HG03521 (cell line): ENCODE data around the gene CALY.

Experiments
- ATAC-seq: cut with Tn5 transposase; IDR thresholded peaks from one replicate; pipeline ENCODE4 v1.9.1; 2021; ENCODE audit warnings: mild to moderate bottlenecking, moderate library complexity; ENCODE audit not compliant: unreplicated experiment

CALY gene

DNA sequence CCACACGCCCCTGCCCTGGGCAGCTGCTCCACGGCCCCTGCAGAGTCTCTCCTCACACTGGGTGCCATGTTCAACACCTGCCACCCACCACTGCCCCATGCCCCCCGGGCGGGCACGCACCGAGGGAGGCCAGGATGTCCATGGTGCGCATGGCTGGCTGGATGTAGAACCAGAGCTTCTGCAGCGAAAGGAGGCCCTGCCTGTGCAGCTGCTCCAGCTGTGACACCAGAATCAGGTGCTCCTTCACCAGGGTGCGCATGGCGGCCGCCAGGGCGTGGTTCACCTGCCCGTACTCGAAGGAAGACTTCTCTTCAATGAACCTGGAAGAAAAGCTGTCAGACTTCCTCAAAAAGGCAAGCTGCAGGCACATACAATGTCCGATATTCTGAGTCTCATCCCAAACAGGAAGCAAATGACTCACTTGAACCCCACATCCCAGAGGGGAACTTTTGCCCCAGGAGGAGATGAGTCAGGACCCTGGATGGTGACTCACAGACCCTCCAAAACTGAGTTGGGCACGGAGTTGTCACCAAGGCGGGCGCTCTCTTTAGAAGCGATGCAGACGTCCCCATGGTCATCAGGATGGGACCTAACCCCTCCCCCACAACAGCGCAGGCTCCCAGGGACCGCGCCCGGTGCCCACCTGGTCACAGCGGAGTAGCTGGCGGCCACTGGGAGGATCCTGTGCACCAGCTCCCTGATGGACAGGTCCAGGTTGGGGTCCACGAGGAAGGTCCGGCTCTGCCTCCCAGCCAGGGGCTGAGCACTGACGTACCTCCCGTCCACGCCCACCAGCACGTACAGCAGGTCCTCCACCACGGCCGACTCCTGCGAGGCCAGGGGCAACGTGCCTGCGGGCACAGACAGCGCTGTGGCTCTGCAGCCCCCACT, 43.5 kb downstream of the CALY start:
- no peak for ATAC-seq

DNA sequence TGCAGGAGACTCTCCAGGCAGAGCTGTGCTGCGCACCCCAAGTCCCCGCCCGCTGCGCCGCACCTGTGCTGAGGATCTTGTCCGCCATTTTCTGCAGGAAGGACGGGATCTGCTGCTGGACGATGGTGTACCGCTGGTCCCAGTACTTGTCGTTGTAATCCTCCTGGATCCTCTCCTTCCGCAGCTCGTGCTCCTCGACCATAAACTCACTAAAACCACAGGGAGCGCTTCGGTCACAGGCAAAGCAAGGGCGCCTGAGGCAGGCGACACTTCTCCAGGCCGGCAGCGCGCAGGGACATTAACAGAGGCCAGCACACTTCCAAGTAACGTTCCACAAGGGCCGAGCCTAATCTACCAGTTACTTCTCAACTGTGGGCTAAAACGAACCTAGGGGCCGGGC, 46.9 kb downstream of the CALY start:
- no peak for ATAC-seq

GRCh38 chr10:133287832-133288500, 48.7 kb downstream of the CALY start:
- ATAC-seq: no peak

DNA sequence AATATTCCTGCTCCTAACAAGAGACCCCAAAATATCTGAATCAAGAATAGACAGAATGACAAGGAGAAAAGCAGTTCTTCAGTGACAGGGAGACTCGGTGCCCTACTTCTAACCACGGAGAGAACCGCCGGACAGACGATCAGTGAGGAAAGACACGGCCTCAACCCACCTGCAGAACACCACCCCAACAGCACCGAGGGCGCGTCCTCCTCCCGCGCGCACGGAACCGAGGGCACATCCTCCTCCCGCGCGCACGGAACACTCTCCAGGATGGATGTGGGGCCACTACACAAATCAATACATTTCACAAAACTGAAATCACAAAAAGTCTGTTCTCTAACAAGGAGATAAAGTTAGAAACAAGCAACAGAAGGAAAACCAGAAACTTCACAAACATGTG, 50.3 kb downstream of the CALY start:
- no peak for ATAC-seq

- ATAC-seq: no peak
These were observed 51.5 kb downstream of the CALY start for GRCh38 chr10:133285217-133285616.

DNA sequence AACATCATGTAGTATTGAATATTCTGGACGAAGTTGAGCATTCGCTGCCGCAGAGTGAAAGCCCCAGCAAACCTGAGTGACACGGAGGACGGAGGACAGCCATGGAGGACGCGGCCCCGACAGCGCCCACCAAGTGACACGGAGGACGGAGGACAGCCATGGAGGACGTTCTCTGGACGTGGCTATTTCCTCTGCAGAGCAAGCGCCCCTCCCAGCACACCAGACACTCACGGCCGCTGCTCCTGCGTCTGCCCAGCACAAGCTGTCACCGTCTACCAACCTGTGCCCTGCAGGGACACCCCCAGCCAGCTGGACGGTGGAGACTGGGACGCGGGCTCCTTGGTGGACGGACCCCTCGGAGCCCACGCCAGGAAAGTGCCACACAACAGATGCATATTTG, 52.8 kb downstream of the CALY start:
- ATAC-seq: no peak

DNA sequence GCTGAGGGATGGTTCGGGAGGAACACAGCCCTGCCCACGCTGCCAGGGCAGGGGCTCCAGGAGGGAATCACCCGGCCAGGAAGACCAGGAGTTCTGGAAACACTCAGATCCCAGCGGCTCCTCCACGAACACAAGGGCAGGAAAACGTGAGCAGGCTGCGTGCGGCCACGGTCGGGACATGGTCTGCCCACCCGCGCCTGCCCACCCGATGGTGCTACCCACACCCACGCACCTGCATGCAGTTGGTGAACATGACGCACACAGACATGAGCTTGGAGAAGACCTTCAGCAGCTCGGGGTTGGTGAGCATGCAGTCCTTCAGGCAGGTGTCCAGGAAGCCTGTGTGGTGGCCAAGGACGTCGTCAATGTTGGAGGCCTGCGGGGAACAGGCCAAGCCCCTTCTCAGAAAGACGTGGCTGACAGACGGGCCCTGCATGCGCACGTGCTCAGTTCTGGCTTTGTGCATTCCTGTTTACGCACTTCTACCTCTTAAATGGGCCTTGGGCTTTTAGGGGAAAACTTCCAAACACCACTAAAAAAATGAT, 53.8 kb downstream of the CALY start:
- no peak for ATAC-seq

DNA sequence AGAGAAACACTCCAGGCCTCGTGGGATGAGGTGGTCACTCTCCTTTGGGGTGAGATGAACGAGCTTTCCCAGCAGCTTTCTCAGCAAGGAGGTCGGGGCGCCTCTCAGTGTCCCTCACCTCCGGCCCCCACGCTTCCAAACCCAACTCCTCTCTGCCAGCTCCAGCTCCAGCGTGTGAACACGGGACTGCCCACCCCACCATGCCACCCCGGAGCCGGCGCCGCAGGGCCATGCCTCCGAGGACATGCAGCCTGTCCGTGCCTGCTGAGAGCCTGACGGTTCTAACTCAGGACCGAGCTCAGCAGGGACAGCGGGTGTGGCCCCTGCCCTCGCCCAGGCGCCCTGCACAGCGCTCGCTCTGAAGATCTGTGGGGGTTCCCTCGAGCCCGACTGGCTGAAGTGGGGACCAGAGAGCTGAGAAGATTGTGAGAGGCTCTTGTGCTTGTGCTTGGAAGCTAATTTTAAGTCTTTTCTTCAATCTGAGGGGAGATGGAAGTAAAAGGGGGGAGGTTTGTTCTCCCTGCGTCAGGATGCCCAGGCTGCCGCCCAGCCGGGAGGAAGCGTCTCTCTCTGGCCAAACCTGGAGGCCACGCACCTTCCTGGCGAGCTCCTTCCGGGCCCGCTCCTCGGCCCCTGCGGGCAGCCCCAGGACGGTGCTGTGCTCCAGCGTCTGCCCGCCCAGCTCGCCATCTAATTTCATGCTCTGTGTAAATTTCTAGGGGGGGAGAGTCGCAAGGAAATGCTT, 54.9 kb downstream of the CALY start:
- no peak for ATAC-seq

DNA sequence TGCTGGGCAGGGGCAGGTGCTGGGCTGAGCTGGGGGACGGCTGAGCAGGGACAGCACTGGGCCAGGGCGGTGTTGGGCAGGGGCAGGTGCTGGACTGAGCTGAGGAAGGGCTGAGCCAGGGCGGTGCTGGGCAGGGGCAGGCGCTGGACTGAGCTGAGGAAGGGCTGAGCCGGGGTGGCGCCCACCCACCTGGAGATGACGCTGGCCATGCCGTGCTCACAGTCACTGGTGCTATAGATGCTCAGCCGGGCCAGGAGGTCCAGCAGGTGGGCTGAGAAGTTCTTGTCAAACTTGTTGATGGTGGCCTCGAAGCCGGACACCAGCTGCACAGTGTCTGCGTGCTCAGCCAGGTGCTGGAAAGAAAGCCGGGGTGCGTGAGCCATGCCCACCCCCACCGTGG, 55.6 kb downstream of the CALY start:
- ATAC-seq: no peak

GRCh38 chr10:133280391-133281059, 56.2 kb downstream of the CALY start:
- no peak for ATAC-seq

- ATAC-seq: no peak
These were observed 57.1 kb downstream of the CALY start for GRCh38 chr10:133279326-133280226.

DNA sequence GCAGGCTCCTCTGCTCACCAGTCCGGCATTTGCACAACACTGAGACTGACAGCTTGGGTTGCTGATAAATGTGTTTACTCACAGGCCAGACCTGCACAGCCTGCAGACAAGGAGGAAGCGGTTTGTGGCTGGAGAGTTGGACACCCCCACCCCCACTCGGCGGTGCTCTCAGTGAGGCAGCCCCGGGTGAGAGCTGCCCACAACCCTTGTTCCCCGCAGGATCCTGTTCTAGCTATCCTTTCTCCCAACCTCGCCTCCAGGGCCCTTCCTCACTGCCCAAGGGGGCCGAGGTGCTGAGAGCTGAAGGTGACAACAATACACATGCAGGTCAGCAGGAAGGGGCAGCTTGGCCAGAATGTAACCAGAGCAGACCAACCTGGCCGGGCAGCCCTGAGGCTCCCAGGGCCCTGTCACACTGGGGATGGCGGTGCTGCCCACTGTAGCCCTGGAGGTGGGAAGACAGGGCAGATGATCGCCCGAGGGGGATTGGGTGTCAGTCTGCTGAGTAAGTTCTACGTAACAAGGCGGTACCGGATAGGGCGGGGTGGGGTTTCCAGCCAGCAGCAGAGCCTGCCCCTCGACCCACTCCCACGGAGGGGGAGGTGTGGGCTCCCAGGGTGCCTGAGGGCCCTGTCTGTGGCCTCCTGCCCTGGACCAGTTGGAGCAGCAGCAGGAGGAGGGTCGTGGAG, 58.0 kb downstream of the CALY start:
- ATAC-seq: peak; percentile 43

- no peak for ATAC-seq
These were observed 58.6 kb downstream of the CALY start for GRCh38 chr10:133277993-133278576.

DNA sequence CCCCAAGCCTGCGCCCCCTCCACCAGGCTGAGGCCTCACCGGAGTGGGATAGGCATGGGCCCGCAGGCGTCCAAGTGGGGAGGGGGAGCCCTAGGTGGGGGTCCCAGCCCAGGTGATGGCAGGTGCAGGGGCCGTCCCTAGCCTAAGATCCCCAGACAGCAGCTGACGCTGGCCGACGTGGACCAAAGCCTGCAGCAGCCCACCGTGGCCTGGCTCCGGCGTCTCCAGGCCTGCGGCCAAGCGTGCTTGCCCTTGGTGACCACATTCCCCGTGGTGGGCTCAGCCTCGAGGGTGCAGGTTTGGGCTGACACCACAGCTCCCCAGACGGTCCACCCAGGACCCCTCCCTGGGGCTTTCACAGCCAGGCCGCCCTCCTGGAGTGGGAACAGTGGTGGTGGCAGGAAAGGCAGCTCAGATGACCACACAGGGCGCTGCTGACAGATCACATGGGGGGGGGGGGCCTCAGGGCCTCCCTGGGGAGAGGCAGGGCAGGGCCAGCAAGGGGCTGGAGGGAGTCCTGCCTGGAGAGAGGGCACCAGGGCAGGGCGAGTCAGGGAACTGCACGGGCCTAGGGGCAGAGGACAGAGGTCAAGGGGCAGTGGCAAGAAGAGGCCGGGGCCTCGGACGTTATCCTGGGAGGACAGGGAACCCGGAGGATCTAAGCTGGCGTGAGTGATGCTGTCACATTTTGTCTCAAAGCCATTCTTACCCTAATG, 59.3 kb downstream of the CALY start:
- no peak for ATAC-seq

- peak; percentile 42 for ATAC-seq
These were observed 60.1 kb downstream of the CALY start, which contains the start of gene ADAM8 for GRCh38 chr10:133276435-133277201. Gene ADAM8 (minus strand): TSS chr10:133276868. CDS start chr10:133276817, 51 bp downstream.

DNA sequence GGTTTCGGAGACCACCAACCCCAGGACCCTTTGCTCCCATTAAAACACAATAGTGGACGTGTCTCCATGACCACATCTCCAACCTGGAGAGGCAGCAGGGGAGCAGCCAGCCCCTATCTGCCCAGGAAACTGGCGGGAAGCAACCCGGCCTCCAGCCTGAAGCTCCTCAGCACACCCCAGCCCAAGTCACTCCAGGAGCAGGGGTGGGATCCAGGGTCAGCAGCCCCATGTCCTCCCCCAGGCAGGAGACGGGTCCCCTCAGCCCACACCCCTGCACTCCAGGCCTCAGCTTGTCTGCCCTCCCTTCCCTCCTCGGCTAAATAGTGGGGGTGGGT, 60.6 kb downstream of the CALY start:
- ATAC-seq: no peak

DNA sequence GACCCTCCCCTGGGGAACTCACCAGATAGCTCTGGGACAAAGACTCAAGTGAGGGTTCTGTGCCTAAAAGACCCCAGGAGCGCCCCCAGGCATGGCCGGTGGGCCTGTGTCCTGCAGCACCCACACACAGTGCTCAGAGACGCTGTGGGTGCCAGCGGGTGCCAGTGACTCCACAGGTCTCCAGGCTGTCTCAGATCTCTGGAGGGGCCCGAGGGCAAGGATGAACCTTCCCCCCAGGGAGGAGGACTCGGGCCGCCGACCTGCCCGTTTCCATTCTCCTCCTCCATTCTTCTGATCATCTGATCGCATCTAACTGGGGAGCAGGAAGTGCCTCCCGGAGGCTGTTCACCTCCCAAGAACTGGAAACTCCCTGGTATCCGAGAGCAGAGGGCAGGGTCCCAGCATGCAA, 61.0 kb downstream of the CALY start:
- peak; percentile 20 for ATAC-seq
